Measurements from ENCODE around the gene CPEB1.

Gene CPEB1

GRCh38 chr15:82647045-82647834, at the start of gene CPEB1:
Gene CPEB1, minus strand, starts transcription at chr15:82647363. Its CDS starts 18,904 bp downstream, at chr15:82628459.
- Mint-ChIP-seq H3K9me3 (no peaks in the 10 kb centered on the region), H3K36me3 (ENCODE audit: low read depth) (no peaks in the 10 kb centered on the region), H3K4me1 (ENCODE audit: low read depth) (peaks cover 5% of the 10 kb centered on the region), H3K27ac (no peak within 1 kb of the TSS), H3K27me3 (peaks cover 77% of the 10 kb centered on the region), H3K4me3 (peak within 1 kb of the TSS; percentile 57)
- intact Hi-C loops (cut with micrococcal nuclease): no loop called here

GRCh38 chr15:82692171-82692570, 45.0 kb upstream of the CPEB1 start:
- Mint-ChIP-seq H3K9me3 (no peaks in the 10 kb centered on the region), H3K4me3 (no peak overlapping the region), H3K27me3 (no peaks in the 10 kb centered on the region), H3K36me3 (ENCODE audit: low read depth) (no peaks in the 10 kb centered on the region), H3K4me1 (ENCODE audit: low read depth) (no peaks in the 10 kb centered on the region), H3K27ac (no peak overlapping the region)
- intact Hi-C loops (cut with micrococcal nuclease): no loop called here

GRCh38 chr15:82689147-82689546, 42.0 kb upstream of the CPEB1 start:
- H3K9me3 Mint-ChIP-seq: no peaks in the 10 kb centered on the region
- no peaks in the 10 kb centered on the region for H3K4me1 Mint-ChIP-seq (ENCODE audit: low read depth)
- no peaks in the 10 kb centered on the region for H3K36me3 Mint-ChIP-seq (ENCODE audit: low read depth)
- no peak overlapping the region for H3K4me3 Mint-ChIP-seq
- H3K27ac Mint-ChIP-seq: no peak overlapping the region
- intact Hi-C loops (cut with micrococcal nuclease): no loop called here
- no peaks in the 10 kb centered on the region for H3K27me3 Mint-ChIP-seq

GRCh38 chr15:82688691-82689090, 41.5 kb upstream of the CPEB1 start:
- H3K4me3 Mint-ChIP-seq: no peak overlapping the region
- intact Hi-C loops (cut with micrococcal nuclease): no loop called here
- H3K4me1 Mint-ChIP-seq (ENCODE audit: low read depth): no peaks in the 10 kb centered on the region
- H3K36me3 Mint-ChIP-seq (ENCODE audit: low read depth): no peaks in the 10 kb centered on the region
- no peaks in the 10 kb centered on the region for H3K9me3 Mint-ChIP-seq
- H3K27me3 Mint-ChIP-seq: no peaks in the 10 kb centered on the region
- no peak overlapping the region for H3K27ac Mint-ChIP-seq

- Mint-ChIP-seq H3K9me3 (no peaks in the 10 kb centered on the region), H3K4me1 (ENCODE audit: low read depth) (peaks cover 12% of the 10 kb centered on the region), H3K4me3 (no peak overlapping the region), H3K27me3 (peaks cover 41% of the 10 kb centered on the region), H3K27ac (no peak overlapping the region), H3K36me3 (ENCODE audit: low read depth) (no peaks in the 10 kb centered on the region)
- intact Hi-C loops (cut with micrococcal nuclease): no loop called here
These were observed 34.2 kb upstream of the CPEB1 start for GRCh38 chr15:82681371-82681770.

GRCh38 chr15:82680200-82681102, 33.3 kb upstream of the CPEB1 start:
- intact Hi-C loops (cut with micrococcal nuclease): no loop called here
- H3K4me3 Mint-ChIP-seq: peak overlapping the region; percentile 48
- peaks cover 41% of the 10 kb centered on the region for H3K27me3 Mint-ChIP-seq
- no peaks in the 10 kb centered on the region for H3K36me3 Mint-ChIP-seq (ENCODE audit: low read depth)
- H3K9me3 Mint-ChIP-seq: no peaks in the 10 kb centered on the region
- H3K27ac Mint-ChIP-seq: no peak overlapping the region
- H3K4me1 Mint-ChIP-seq (ENCODE audit: low read depth): peaks cover 12% of the 10 kb centered on the region

GRCh38 chr15:82679626-82680199, 32.5 kb upstream of the CPEB1 start:
- intact Hi-C loops (cut with micrococcal nuclease): no loop called here
- Mint-ChIP-seq H3K9me3 (no peaks in the 10 kb centered on the region), H3K4me1 (ENCODE audit: low read depth) (peaks cover 12% of the 10 kb centered on the region), H3K36me3 (ENCODE audit: low read depth) (no peaks in the 10 kb centered on the region), H3K27ac (no peak overlapping the region), H3K4me3 (peak overlapping the region; percentile 48), H3K27me3 (peaks cover 41% of the 10 kb centered on the region)

- no peaks in the 10 kb centered on the region for H3K9me3 Mint-ChIP-seq
These were observed 30.7 kb upstream of the CPEB1 start for GRCh38 chr15:82677720-82678323.

GRCh38 chr15:82674873-82675272, 27.7 kb upstream of the CPEB1 start:
- no peaks in the 10 kb centered on the region for H3K9me3 Mint-ChIP-seq
- peaks cover 14% of the 10 kb centered on the region for H3K27me3 Mint-ChIP-seq
- no peak overlapping the region for H3K27ac Mint-ChIP-seq
- peaks cover 2% of the 10 kb centered on the region for H3K4me1 Mint-ChIP-seq (ENCODE audit: low read depth)
- intact Hi-C loops (cut with micrococcal nuclease): no loop called here
- no peak overlapping the region for H3K4me3 Mint-ChIP-seq
- no peaks in the 10 kb centered on the region for H3K36me3 Mint-ChIP-seq (ENCODE audit: low read depth)

More at GRCh38 chr15:82677720-82678323, 30.7 kb upstream of the CPEB1 start:
- Mint-ChIP-seq H3K27ac (no peak overlapping the region), H3K4me1 (ENCODE audit: low read depth) (peaks cover 12% of the 10 kb centered on the region), H3K27me3 (peaks cover 36% of the 10 kb centered on the region), H3K4me3 (no peak overlapping the region), H3K36me3 (ENCODE audit: low read depth) (no peaks in the 10 kb centered on the region)
- intact Hi-C loops (cut with micrococcal nuclease): no loop called here

GRCh38 chr15:82670699-82671098, 23.5 kb upstream of the CPEB1 start:
- Mint-ChIP-seq H3K4me1 (ENCODE audit: low read depth) (no peaks in the 10 kb centered on the region), H3K27ac (no peak overlapping the region), H3K9me3 (no peaks in the 10 kb centered on the region), H3K4me3 (no peak overlapping the region), H3K27me3 (no peaks in the 10 kb centered on the region), H3K36me3 (ENCODE audit: low read depth) (no peaks in the 10 kb centered on the region)
- intact Hi-C loops (cut with micrococcal nuclease): no loop called here

GRCh38 chr15:82666606-82667005, 19.4 kb upstream of the CPEB1 start:
- no peaks in the 10 kb centered on the region for H3K4me1 Mint-ChIP-seq (ENCODE audit: low read depth)
- intact Hi-C loops (cut with micrococcal nuclease): no loop called here
- no peak overlapping the region for H3K4me3 Mint-ChIP-seq
- no peaks in the 10 kb centered on the region for H3K9me3 Mint-ChIP-seq
- no peak overlapping the region for H3K27ac Mint-ChIP-seq
- H3K27me3 Mint-ChIP-seq: no peaks in the 10 kb centered on the region
- no peaks in the 10 kb centered on the region for H3K36me3 Mint-ChIP-seq (ENCODE audit: low read depth)

GRCh38 chr15:82664021-82664420, 16.9 kb upstream of the CPEB1 start:
- no peaks in the 10 kb centered on the region for H3K4me1 Mint-ChIP-seq (ENCODE audit: low read depth)
- intact Hi-C loops (cut with micrococcal nuclease): loop anchor here (5.0 kb wide), 1 partner anchor 43 kb away; the partner anchor contains the start of gene AP3B2
- H3K4me3 Mint-ChIP-seq: no peak overlapping the region
- H3K27me3 Mint-ChIP-seq: no peaks in the 10 kb centered on the region
- no peak overlapping the region for H3K27ac Mint-ChIP-seq
- H3K36me3 Mint-ChIP-seq (ENCODE audit: low read depth): no peaks in the 10 kb centered on the region
- no peaks in the 10 kb centered on the region for H3K9me3 Mint-ChIP-seq

- Mint-ChIP-seq H3K9me3 (no peaks in the 10 kb centered on the region), H3K27ac (no peak overlapping the region), H3K4me3 (no peak overlapping the region), H3K36me3 (ENCODE audit: low read depth) (no peaks in the 10 kb centered on the region), H3K27me3 (no peaks in the 10 kb centered on the region), H3K4me1 (ENCODE audit: low read depth) (no peaks in the 10 kb centered on the region)
- intact Hi-C loops (cut with micrococcal nuclease): loop anchor here (5.0 kb wide), 1 partner anchor 44 kb away; the partner anchor contains the start of gene AP3B2
These were observed 16.0 kb upstream of the CPEB1 start for GRCh38 chr15:82663186-82663600.
